K562 (cell line): Measurements from ENCODE around the gene MAGEA4. TPM values are rescaled to one million over a fixed set of nuclear protein-coding genes. Genes with fewer than 3 reads are reported as not detected.

ENCODE experiments used
- ARID1B ChIP-seq: fragments of 450-650 bp; IDR thresholded peaks from 2 replicates; pipeline ENCODE4 v1.6.1; 2016; ENCODE audit warnings: antibody characterized with exemption, mild to moderate bottlenecking, inconsistent platforms
- BCL6 ChIP-seq: fragments of 250-450 bp; sonication (Bioruptor Pico); IDR thresholded peaks from 2 replicates; pipeline ENCODE4 v1.4.0; 2020
- BHLHE40 ChIP-seq: IDR thresholded peaks from 2 replicates; pipeline ENCODE4 v1.6.1; 2011; ENCODE audit warnings: low read length, improper control_type of control experiment
- FOXM1 ChIP-seq, 2 experiments: fragments of 450-650 bp in 1 of 2; sonication (generic) in 1 of 2; formaldehyde crosslinking in 1 of 2; IDR thresholded peaks; 2 replicates each; pipeline versions ENCODE4 v1.6.1 to v1.9.0; 2017 to 2022; ENCODE audit warnings: low read depth in 2 of 2, mild to moderate bottlenecking in 2 of 2, missing genetic modification reagents in 1 of 2, moderate library complexity in 1 of 2
- GTF2A2 ChIP-seq: IDR thresholded peaks from 2 replicates; pipeline ENCODE4 v1.6.1; 2016; ENCODE audit warnings: mild to moderate bottlenecking, missing genetic modification characterization, missing compliant biosample characterization
- HMG20A ChIP-seq: fragments of 450-650 bp; formaldehyde crosslinking; conservative IDR thresholded peaks from 2 replicates; pipeline ENCODE4 v1.4.0; 2020; ENCODE audit warnings: mild to moderate bottlenecking, mixed read lengths
- PHTF2 ChIP-seq: fragments of 250-450 bp; sonication (Bioruptor Pico); IDR thresholded peaks from 2 replicates; pipeline ENCODE4 v1.5.0; 2021; ENCODE audit warnings: mild to moderate bottlenecking
- RBM39 ChIP-seq: fragments of 200-400 bp; formaldehyde crosslinking; optimal IDR thresholded peaks from 2 replicates; pipeline ENCODE3; 2018; ENCODE audit warnings: low read depth, low read length
- SMARCA4 ChIP-seq: fragments of 450-650 bp; IDR thresholded peaks from 2 replicates; pipeline ENCODE4 v1.6.1; 2016
- TCF7 ChIP-seq: sonication (generic); IDR thresholded peaks from 2 replicates; pipeline ENCODE4 v1.6.1; 2016; ENCODE audit warnings: antibody characterized with exemption, borderline replicate concordance
- ZNF274 ChIP-seq: IDR thresholded peaks from 2 replicates; pipeline ENCODE4 v1.6.1; 2011; ENCODE audit warnings: low read depth, mild to moderate bottlenecking, low read length, moderate library complexity, borderline replicate concordance
- polyA plus RNA-seq, 8 experiments: library from polyadenylated mRNA; depleted of rRNA in 4 of 8; stranded (reverse) in 5 of 8; unstranded in 3 of 8; fragments of >200 nt; fragmentation: Nextera tagmentation in 2 of 8; fragmentation: Illumina TruSeq in 1 of 8; extraction: Ambion mirVana in 2 of 8; extraction: Trizol in 1 of 8; gene quantifications; 2 replicates each; pipeline versions ENCODE4 v1.2.1 to v1.2.3, GENCODE V29; 2011 to 2014; ENCODE audit warnings: inconsistent platforms in 1 of 8, missing spikeins in 1 of 8
- total RNA-seq, 7 experiments: library from RNA; depleted of rRNA in 6 of 7; stranded (reverse); fragments of >200 nt in 6 of 7; fragmentation: Illumina TruSeq in 2 of 7; extraction: Trizol in 2 of 7; gene quantifications; 2 replicates each; pipeline versions ENCODE4 v1.2.1 to v1.2.3, GENCODE V29; 2011 to 2021; ENCODE audit warnings: low replicate concordance in 1 of 7
- TF ChIP-seq, protein P1 (sequence below): fragments of 450-650 bp; IDR thresholded peaks from 2 replicates; pipeline ENCODE4 v1.6.1; 2016; ENCODE audit warnings: borderline replicate concordance
- TF ChIP-seq, protein P2 (sequence below): fragments of 450-650 bp; formaldehyde crosslinking; IDR thresholded peaks from 2 replicates; pipeline ENCODE4 v1.4.0; 2022; ENCODE audit warnings: mild to moderate bottlenecking, moderate library complexity
- TF ChIP-seq, protein P3 (sequence below): fragments of 250-450 bp; sonication (Bioruptor Pico); IDR thresholded peaks from 2 replicates; pipeline ENCODE4 v1.5.0; 2022; ENCODE audit warnings: mild to moderate bottlenecking
- TF ChIP-seq, protein P4 (sequence below): fragments of 250-450 bp; sonication (Bioruptor Pico); IDR thresholded peaks from 2 replicates; pipeline ENCODE4 v1.4.0; 2020; ENCODE audit warnings: mild to moderate bottlenecking, moderate library complexity
- TF ChIP-seq, protein P5 (sequence below): fragments of 450-650 bp; formaldehyde crosslinking; IDR thresholded peaks from 2 replicates; pipeline ENCODE4 v1.4.0; 2020; ENCODE audit warnings: mild to moderate bottlenecking, moderate library complexity
- TF ChIP-seq, protein P6 (sequence below): fragments of 250-450 bp; sonication (Bioruptor Pico); IDR thresholded peaks from 2 replicates; pipeline ENCODE4 v1.9.0; 2021; ENCODE audit warnings: mild to moderate bottlenecking, inconsistent platforms

Gene MAGEA4
- total and polyA plus RNA-seq, 9 of the 15 experiments (the other 6 are each of a cell fraction or from before 2014, with no cell fraction given): 0.42 to 1.9 (median 0.69) TPM

DNA sequence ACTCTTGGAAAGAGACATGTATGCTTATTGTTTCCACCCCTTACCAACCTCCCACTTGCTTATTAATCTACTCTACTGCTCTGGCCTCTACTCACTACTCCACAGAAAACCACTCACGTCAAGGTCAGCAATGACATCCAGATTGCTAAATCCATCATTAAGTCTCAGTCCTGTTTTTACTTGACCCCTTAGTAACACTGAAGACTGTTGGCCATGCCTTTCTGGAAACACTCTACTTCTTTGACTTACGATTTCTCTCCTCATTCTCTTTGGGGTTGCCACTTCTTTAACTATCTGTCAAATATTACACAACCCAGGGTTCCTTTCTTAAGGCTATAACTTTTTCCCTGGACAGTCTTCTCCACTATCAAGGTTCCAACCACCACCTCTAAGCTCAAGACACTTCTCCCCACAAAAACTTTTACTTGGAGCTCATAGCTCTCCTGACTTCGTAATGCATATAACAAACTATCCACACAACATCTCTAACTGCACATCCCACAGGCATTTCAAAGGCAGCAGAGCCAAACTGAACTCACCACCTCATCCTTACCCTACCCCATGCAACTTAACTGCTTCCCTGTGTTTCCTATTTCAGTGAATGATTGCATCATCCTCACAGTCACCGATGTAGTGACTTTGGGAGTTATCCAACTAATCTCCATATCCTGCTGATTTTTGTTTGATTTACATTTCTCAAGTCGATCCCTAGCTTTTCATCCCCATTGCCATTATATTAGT lies 15.8 kb upstream of the MAGEA4 start (continued):
- TF ChIP-seq FOXM1 (IDR thresholded peaks at IDR 0.05; ENCODE audit: low read depth) (peak; percentile 10; the same call in 1 of the 2 replicates), FOXM1 (CRISPR knock-in tag; IDR thresholded peaks at IDR 0.05; ENCODE audit: low read depth) (no peak), GTF2A2 (tag) (no peak), SMARCA4 (peak; percentile 70; the same call in 1 of the 2 replicates), TCF7 (no peak), BCL6 (no peak), ARID1B (peak; percentile 59; the same call in 1 of the 2 replicates), PHTF2 (CRISPR knock-in tag) (no peak), HMG20A (CRISPR knock-in tag) (no peak), RBM39 (no peak), BHLHE40 (no peak), ZNF274 (no peak)
- TF ChIP-seq, protein P1, sequence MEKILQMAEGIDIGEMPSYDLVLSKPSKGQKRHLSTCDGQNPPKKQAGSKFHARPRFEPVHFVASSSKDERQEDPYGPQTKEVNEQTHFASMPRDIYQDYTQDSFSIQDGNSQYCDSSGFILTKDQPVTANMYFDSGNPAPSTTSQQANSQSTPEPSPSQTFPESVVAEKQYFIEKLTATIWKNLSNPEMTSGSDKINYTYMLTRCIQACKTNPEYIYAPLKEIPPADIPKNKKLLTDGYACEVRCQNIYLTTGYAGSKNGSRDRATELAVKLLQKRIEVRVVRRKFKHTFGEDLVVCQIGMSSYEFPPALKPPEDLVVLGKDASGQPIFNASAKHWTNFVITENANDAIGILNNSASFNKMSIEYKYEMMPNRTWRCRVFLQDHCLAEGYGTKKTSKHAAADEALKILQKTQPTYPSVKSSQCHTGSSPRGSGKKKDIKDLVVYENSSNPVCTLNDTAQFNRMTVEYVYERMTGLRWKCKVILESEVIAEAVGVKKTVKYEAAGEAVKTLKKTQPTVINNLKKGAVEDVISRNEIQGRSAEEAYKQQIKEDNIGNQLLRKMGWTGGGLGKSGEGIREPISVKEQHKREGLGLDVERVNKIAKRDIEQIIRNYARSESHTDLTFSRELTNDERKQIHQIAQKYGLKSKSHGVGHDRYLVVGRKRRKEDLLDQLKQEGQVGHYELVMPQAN: no peak
- TF ChIP-seq, protein P2, sequence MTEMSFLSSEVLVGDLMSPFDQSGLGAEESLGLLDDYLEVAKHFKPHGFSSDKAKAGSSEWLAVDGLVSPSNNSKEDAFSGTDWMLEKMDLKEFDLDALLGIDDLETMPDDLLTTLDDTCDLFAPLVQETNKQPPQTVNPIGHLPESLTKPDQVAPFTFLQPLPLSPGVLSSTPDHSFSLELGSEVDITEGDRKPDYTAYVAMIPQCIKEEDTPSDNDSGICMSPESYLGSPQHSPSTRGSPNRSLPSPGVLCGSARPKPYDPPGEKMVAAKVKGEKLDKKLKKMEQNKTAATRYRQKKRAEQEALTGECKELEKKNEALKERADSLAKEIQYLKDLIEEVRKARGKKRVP: peak; percentile 98
- TF ChIP-seq, protein P3, sequence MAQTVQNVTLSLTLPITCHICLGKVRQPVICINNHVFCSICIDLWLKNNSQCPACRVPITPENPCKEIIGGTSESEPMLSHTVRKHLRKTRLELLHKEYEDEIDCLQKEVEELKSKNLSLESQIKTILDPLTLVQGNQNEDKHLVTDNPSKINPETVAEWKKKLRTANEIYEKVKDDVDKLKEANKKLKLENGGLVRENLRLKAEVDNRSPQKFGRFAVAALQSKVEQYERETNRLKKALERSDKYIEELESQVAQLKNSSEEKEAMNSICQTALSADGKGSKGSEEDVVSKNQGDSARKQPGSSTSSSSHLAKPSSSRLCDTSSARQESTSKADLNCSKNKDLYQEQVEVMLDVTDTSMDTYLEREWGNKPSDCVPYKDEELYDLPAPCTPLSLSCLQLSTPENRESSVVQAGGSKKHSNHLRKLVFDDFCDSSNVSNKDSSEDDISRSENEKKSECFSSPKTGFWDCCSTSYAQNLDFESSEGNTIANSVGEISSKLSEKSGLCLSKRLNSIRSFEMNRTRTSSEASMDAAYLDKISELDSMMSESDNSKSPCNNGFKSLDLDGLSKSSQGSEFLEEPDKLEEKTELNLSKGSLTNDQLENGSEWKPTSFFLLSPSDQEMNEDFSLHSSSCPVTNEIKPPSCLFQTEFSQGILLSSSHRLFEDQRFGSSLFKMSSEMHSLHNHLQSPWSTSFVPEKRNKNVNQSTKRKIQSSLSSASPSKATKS (CRISPR knock-in tag): no peak
- TF ChIP-seq, protein P4, sequence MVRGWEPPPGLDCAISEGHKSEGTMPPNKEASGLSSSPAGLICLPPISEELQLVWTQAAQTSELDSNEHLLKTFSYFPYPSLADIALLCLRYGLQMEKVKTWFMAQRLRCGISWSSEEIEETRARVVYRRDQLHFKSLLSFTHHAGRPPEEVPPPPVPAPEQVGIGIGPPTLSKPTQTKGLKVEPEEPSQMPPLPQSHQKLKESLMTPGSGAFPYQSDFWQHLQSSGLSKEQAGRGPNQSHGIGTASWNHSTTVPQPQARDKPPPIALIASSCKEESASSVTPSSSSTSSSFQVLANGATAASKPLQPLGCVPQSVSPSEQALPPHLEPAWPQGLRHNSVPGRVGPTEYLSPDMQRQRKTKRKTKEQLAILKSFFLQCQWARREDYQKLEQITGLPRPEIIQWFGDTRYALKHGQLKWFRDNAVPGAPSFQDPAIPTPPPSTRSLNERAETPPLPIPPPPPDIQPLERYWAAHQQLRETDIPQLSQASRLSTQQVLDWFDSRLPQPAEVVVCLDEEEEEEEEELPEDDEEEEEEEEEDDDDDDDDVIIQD (CRISPR knock-in tag): no peak
- TF ChIP-seq, protein P5, sequence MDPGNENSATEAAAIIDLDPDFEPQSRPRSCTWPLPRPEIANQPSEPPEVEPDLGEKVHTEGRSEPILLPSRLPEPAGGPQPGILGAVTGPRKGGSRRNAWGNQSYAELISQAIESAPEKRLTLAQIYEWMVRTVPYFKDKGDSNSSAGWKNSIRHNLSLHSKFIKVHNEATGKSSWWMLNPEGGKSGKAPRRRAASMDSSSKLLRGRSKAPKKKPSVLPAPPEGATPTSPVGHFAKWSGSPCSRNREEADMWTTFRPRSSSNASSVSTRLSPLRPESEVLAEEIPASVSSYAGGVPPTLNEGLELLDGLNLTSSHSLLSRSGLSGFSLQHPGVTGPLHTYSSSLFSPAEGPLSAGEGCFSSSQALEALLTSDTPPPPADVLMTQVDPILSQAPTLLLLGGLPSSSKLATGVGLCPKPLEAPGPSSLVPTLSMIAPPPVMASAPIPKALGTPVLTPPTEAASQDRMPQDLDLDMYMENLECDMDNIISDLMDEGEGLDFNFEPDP (CRISPR knock-in tag): no peak
- TF ChIP-seq, protein P6, sequence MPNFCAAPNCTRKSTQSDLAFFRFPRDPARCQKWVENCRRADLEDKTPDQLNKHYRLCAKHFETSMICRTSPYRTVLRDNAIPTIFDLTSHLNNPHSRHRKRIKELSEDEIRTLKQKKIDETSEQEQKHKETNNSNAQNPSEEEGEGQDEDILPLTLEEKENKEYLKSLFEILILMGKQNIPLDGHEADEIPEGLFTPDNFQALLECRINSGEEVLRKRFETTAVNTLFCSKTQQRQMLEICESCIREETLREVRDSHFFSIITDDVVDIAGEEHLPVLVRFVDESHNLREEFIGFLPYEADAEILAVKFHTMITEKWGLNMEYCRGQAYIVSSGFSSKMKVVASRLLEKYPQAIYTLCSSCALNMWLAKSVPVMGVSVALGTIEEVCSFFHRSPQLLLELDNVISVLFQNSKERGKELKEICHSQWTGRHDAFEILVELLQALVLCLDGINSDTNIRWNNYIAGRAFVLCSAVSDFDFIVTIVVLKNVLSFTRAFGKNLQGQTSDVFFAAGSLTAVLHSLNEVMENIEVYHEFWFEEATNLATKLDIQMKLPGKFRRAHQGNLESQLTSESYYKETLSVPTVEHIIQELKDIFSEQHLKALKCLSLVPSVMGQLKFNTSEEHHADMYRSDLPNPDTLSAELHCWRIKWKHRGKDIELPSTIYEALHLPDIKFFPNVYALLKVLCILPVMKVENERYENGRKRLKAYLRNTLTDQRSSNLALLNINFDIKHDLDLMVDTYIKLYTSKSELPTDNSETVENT (CRISPR knock-in tag): no peak
